NK-92 treated with Interleukin-12 subunit alpha and Interleukin-12 subunit beta, amount 100 ng/mL, for 24 hours (cell line): ENCODE data around the gene MARK4.
"Not testable (repeated sequence)": the region's sequence is repeated elsewhere in the genome, so short reads cannot be mapped to it uniquely, and the experiment has no call there.

Experiments
- DNase-seq: peaks from one replicate; lab custom pipeline; 2025; lab: John Stamatoyannopoulos, UW

Gene MARK4

DNA sequence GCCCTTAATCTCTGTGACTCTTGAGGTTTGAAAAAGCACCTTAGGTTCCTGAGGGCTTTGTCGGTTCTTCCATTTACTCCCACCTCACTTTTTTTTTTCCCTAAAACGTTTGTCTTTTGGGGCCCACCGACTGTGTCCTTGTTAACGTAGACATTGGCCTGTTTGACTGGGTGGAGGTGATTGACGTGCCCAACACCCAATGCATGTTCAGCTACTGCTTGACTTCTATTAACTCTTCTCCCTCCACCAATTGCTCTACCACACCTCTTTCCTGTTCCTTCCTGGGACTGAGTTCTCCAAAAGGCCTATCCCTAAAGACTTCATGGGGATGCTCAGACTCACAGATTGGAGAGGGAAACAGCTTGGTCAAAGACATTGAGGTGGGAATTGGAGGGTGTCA lies 54.4 kb downstream of the MARK4 start:
- no peak for DNase-seq

DNA sequence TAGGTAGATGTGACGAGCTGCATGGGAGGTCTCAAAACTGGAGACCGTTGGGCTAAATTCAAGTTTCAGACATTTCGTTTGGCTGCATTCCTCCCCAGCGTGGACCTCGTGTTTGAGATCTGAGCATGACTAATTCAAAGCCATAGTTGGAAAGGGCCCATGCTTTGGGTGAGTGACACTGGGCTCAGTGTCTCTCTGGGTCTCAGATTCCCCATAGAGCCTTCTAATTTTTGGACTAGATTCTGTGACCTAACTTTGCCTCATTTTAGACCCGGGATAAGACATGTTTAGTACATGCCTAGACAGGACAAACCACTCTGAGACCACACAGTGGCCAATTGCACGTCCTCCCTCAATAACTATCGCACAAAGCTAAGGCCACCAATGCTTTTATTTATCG lies 55.0 kb downstream of the MARK4 start:
- DNase-seq, result no peak

DNA sequence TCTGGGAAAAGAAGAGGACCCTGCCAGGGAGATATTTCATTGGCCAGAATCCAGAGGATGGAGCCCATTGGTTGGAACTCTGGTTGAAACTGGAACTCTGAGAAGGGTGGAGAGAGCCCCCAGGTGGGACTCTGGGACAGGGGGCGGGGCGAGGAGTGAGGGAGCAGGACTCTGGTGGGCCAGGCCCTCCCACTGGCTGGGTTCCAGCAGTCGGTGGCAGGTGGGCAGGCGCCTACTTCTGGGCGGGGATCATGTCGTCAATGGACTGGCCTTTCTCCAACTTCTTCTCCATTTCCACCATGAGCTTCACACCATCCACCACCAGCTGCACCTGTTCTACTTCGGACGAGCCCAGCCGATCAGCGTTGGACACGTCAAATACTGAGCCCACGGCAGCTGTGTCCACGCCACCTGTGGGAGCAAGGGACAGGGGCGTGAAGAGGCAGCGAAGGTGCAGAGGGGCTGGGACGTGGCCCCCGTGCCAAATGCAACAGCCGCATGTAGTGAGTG lies 55.5 kb downstream of the MARK4 start:
- DNase-seq, result no peak

DNA sequence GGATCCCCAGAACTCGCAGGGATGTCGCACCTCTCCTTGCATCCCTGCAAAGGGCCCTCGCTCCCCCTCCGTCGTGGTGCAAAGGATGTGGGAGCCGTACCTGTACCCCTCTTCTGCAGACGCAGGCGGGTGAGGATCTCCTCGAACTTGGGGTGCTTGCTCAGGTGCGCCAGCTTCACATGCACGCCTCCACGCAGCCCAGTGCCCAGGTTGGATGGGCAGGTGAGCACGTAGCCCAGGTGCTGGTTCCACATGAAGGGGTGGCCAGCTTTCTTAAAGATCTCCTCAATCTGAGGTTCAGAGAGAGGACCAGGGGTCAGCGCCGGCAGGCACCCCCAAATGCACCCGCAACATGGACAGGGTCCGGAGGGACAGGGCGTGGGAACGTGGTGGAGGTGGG lies 56.3 kb downstream of the MARK4 start:
- DNase-seq, result no peak

DNA sequence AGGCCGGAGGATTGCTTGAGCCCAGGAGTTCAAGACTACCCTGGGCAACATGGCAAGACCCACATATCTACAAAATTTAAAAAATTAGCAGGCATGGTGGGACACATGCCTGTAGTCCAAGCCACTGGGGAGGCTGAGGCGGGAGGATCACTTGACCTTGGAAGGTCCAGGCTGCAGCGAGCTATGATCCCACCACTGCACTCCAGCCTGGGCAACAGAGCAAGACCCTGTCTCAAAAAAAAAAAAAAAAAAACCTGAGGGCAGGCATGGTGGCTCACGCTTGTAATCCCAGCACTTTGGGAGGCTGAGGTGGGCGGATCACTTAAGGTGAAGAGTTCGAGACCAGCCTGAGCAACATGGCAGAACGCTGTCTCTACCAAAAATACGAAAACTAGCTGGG lies 58.3 kb downstream of the MARK4 start:
- not testable (repeated sequence) for DNase-seq

DNA sequence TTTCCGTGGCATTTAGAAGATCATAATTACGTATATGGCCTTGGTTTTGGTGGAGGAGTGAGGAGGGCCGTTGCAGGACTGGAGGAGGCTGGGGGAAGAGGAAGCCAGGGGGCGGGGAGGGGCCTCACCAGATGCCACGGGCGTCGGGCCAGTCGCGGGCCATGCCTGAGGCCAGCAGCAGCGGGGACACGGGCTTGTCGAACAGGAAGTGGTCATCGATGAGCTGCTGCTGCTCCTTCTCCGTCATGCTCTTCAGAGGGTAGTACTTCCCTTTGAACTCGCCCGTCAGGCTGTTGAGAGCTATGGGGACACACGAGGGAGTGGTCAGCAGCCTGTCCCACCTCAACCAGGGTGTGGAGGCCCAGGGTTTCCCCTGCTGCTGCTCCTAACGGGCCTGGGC lies 60.5 kb downstream of the MARK4 start:
- no peak for DNase-seq

DNA sequence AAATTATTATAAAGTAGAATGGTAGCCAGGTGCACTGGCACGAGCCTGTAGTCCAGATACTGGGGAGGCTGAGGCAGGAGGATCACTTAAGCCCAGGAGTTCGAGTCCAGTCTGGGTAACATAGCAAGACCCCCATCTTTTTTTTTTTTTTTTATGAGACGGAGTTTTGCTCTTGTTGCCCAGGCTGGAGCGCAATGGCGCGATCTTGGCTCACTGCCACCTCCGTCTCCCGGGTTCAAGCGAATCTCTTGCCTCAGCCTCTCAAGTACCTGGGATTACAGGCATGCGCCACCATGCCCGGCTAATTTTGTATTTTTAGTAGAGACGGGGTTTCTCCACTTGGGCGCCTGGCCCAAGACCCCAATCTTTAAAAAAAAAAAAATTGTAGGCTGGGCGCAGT lies 61.2 kb downstream of the MARK4 start:
- DNase-seq, result not testable (repeated sequence)

DNA sequence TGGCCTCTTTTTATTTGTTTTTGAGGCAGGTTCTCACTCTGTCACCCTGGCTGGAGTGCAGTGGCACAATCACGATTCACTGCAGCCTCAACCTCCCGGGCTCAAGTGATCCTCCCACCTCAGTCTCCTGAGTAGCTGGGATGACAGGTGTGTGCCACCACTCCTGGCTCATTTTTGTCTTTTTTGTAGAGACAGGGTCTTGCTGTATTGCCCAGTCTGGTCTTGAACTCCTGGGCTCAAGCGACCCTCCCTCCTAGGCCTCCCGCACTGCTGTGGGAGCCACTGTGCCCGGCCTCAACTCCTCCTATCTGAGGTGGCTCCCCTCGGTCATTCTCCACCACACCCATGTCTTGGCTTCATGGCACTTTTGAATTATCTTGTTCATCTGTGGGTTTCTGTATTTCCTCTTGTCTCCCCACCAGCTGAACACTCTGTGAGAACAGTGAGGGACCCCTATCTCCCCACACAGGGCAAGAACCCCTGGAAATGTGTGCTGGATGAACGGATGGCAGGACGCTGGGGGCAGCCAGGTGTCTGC lies 63.7 kb downstream of the MARK4 start:
- no peak for DNase-seq

DNA sequence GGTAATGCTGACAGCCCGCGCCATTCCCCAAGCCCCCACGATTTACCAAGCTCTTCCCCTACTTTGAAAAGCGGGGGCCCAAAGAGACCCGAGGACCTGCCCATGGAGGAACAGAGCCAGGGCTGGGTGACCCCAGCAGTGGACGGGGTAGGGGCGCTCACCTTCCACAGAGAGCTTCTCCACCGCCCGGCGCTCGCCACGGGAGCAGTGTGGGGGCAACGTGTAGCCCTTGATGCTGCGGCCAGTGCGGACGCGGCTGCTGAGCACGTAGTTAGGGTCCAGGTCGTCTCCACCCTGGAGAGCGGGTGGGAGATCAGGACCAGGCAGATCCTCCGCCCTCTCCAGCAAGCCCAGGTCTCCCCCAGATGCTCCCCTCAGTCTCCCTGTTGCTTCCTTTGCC lies 64.2 kb downstream of the MARK4 start:
- DNase-seq, result no peak

DNA sequence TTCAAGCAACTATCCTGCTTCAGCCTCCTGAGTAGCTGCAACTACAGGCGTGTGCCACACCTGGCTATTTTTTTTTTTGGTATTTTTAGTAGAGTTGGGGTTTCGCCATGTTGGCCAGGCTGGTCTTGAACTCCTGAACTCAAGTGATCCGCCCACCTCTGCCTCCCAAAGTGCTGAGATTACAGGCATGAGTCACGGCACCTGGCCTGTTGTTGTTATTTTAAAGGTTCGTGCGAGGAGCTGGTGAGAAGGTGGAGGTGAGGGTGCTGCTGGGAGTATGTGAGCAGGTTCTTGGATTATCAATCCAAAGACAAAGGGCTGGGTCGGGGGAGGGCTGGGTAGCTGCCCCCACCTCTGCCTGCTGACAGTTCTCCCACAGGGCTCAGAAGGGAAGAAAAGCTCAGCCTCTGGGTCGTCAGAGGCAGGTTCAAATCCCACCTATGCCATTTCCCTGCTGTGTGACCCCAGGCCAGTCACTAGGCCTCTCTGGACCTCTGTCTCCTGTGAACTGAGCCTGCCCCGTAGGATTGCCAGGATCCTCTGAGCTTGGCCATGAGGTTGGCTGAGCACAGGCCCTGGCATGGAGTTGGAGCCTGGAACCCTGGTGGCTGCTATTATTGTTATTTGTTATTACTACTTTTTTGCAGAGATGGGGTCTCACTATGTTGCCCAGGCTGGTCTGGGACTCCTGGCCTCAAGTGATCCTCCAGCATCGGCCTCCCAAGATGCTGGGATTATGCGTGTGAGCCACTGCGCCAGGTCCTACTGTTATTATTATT lies 70.1 kb downstream of the MARK4 start:
- no peak for DNase-seq

DNA sequence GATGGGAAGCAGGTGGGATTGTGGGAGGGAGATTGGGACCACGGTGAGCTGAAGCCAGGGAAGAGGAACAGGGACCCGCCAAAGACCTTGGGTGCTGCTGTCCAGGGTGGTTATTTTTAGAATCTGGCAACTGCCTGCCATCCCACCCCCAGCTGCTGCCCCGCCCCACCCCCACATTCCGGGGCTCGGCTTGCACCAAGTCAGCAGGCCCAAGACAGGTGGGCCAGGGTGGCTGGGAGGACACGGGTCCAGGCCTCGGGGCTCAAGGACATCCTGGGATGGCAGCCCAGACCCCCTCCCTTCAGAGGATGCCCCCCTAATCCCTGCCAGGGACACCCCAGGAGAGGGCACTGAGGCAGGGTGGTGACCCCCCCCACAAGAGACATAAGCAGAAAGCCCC lies 70.8 kb downstream of the MARK4 start:
- no peak for DNase-seq

DNA sequence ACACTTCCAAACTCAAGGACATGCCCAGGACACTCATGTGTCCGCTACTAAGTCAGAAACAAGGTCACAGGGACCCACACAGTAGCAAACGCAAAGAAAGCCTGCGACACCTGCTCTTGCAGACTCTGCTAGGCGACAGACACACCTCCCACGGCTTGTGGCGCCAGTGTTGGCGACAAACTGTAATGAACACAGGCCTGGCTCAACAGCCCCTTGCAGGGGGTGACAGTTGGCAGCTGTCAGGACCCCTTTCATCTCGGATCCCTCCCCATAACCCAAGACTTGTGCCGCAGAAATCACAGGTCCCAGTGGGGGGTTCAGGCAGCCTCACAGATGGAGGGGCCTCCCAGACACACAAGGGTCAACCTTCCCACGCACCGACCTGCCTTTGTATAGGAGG lies 71.2 kb downstream of the MARK4 start:
- DNase-seq, result no peak

DNA sequence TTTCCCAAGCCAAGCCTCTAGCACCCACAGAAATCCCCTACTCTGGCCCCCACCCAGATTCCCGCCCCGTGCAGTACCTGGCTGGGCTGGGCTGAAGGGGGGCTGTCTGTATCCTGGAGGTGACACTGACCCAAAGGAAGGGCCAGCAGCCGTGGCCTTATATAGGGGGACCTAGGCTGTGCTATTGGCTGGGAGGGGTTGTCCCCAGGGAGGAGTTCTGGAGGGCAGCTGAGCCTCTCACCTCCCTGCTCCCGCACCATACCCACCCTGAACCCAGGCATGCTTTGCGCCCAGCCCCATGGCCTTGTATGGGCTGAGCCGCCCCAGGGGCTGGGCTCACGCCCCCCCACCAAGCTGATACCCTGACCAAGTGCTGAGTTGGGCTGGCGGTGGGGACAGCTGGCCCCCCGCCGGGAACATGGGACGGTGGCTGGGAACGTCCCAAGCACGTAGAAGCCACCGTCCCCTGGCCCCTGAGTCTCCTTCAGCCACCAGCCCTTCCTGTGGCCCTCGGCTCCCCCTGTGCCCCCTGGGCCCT lies 71.7 kb downstream of the MARK4 start, which contains the start of gene CKM:
Gene CKM (minus strand): TSS at position 132 of the 538 bp plus-strand sequence. CDS start 3,162 bp downstream, outside the sequence.
- DNase-seq, result no peak

DNA sequence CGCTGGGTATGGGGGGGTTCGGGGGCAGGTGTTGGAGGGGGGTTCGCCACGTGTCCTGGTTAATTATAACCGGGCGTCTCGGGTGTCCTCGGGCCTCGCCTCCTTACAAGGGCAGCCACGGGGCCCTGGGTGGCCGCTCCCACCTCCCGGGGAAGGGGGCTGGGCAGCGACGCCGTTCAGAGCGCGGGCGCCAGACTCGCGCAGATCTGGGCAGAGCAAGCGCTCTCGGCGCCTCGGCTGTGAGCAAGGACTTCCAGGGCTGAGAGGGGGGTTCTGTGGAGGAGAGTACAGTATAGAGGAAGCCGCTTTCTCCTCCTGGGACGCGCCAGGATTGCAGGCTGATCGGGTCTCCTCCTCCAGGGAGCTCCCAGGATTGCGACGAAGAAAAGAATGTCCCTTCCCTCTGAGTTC lies 72.6 kb downstream of the MARK4 start:
- DNase-seq, result no peak

DNA sequence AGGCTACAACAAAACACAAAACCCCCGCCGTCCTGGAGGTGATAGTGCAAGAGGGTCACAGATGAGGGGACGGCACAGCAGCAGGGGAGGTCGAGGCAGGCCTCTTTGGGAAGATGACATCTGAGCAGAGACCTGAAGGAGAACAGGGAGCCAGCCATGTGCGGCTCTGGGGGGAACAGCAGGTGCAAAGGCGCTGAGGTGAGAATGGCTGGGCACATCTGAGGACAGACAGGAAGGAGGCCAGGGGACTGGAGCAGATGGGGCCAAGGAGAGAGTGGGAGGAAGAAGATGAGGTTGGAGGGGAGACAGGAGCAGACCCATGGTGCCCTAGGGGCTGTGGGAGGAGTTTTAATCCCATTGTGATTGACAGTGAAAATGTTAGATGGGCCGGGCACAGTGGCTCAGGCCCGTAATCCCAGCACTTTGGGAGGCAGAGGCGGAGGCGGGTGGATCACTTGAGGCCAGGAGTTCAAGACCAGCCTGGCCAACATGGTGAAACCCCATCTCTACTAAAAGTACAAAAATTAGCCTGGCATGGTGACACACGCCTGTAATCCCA lies 73.4 kb downstream of the MARK4 start:
- no peak for DNase-seq

DNA sequence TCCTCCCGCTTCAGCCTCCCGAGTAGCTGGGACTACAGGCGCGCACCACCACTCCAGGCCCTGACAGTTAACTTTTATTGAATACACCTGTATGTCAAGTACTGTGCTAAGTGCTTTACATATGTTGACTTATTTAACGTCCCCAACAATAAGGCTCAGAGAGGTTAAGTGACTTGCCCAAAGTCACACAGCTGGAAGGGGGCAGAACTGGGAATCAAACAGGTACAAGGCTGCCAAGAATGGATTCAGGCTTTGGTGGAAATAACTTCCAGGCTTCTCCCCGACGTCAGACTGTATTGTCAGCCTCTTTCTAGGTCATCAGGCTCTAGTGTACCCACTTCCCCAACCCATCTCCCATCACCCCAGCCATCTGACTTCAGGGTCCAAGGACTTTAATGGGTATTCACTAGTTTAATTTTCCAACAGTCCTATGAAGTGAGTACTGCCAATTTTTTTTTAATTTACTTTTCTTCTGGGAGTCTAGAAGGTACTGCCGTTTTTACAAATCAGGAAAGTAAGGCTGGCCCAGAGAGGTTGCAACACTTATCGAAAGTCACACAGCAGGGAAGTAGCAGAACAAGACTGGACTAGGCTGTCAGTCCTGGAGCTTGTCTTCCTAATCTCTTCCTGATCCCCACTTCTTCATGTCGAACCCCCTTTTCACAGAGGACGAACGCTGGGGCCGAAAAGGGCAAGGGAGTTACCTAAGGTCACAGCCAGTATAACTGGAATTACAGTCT lies 76.5 kb downstream of the MARK4 start:
- DNase-seq, result no peak

DNA sequence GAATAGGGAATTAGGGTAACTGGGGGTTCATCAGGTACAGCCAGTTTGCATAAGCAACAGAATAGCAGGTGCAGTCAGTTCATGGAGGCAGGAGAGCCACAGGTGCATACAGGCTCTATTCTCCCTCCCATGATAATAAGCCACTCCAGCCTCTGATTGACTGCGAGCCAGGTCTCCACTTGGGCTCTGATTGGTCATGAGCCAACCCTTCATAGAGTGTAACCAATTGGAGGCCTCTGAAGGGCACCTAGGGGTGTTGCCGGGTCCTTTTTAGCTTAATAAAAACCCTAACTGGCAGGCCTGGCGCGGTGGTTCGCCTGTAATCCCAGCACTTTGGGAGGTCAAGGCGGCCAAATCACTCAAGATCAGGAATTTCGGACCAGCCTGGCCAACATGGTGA lies 80.3 kb downstream of the MARK4 start:
- DNase-seq, result no peak

DNA sequence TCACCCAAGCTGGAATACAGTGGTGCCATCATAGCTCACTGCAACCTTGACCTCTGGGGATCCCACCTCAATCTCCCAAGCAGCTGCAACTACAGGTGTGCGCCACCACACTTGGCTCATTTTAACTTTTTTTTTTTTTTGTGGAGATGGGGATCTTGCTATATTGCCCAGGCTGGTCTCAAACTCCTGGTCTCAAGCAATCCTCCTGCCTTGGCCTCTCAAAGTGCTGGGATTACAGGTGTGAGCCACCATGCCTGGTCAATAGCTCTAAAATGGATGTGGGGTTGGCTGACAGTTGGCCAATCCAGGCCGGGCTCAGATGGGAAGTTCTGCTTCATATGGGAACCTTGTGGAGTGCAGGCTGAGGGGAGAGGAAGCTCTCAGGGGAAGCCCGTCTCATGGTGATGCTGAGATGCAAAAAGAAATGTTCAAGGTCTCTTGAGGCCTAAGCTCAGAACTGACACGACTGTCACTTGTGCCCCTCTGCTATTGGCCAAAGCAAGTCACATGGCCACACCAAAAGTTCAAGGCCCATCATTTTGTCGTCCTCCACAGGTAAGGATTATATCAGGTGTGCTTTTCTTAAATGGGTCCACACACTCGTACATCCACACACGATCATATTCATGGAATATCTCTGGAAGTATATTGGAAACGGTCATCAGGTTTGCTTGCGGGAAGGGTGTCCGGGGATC lies 82.7 kb downstream of the MARK4 start:
- no peak for DNase-seq

DNA sequence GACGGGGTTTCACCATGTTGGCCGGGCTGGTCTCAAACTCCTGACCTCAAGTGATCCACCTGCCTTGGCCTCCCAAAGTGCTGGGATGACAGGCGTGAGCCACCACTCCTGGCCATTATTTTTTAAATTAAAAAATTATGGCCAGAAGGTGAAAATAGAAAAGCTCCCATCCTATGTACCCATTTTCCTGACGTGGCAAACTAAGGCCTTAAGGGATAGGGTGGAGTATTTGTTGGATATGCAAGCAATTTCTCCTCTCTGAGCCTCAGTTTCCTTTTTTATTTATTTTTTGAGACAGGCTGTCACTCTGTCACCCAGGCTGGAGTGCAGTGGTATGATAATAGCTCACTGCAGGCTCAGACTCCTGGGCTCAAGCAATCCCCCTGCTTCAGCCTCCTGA lies 83.8 kb downstream of the MARK4 start:
- DNase-seq, result not testable (repeated sequence)

DNA sequence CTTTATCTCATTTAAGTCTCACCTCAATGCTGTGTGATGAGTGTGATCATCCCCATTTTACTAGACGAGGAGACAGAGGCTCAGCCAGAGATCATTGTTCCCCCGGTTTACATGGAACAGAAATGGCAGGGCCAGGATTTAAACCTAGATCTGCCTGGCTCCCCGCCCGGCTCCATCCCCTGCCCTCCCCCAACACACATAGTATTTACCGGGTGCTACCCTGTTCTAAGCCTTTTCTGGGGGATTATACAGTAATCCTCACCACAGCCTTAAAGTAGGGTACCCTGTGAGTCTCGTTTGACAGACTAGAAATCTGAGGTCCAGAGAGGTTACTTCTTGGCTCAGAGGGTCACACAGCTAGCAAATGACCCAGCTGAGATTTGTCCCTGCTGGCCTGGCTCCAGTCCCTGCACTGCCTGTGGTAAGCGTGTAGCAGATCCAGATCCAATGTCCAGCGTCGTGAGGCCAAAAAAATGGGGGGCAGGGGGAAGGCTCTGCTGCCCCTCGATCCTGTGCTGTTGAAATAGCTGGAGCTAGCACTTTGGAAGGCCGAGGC lies 85.7 kb downstream of the MARK4 start:
- no peak for DNase-seq

DNA sequence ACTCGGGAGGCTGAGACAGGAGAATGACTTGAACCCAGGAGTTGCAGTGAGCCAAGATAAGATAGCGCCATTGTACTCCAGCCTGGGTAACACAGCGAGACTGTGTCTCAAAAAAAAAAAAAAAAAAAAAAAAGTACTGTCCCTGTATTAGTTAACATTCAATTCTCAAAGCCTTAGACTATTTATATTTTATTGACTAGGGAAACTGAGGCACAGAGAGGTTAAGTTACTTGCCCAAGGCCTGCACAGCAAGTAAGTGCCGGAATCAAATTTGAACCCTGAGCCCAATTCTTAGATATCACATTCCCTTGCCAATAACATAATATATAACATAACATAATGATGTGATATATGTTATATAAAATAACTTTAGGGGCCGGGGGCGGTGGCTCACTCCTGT lies 88.6 kb downstream of the MARK4 start:
- no peak for DNase-seq
